ENCODE data around the gene CAMTA1.

Gene CAMTA1

DNA sequence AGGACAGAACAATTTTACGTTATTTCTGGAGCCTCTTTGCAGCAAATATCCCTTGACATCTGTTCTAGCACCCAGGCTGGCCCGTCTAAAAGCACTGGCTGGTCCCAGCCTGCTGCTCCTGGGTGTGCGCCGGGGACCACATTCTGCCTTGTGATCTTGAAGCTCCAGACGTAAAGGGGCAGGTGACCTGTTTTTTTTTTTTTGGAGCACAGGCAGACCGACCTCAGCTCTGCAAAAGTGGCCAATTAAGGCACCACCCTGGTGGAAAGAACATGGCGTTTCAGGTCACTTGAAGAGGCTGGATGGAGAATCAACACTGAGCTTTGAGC is 13.8 kb upstream of the CAMTA1 start:
- DNase-seq (ENCODE audit: low read depth): no peak
- H3K4me3 ChIP-seq (ENCODE audit: low read length): no peak overlapping the region
- no peak for TF ChIP-seq CTCF (conservative IDR thresholded peaks at IDR 0.05; ENCODE audit: low read depth, low read length)

DNA sequence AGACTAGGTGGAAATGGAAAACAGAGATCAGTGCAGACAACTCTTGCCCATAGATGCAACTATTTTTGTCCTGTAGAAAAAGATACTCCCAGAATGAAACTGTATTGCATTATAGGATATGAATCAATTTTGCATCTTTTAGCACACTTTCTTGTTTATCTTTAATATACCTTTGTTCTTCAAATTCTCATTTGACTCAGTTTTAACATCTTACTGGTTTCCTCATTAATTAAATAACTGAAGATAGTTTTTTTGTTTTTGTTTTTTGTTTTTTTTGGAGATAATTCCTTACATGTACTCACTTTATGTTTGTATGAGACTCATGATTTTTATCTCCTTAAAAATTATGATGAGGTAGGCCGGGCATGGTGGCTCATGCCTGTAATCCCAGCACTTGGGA is 10.9 kb upstream of the CAMTA1 start:
- no peak for TF ChIP-seq CTCF (conservative IDR thresholded peaks at IDR 0.05; ENCODE audit: low read depth, low read length)
- no peak overlapping the region for H3K4me3 ChIP-seq (ENCODE audit: low read length)
- DNase-seq (ENCODE audit: low read depth): no peak

GRCh38 chr1:6775261-6776043 is 9.8 kb upstream of the CAMTA1 start:
- no peak for DNase-seq (ENCODE audit: low read depth)
- H3K4me3 ChIP-seq (ENCODE audit: low read length): no peak overlapping the region
- no peak for TF ChIP-seq CTCF (conservative IDR thresholded peaks at IDR 0.05; ENCODE audit: low read depth, low read length)

DNA sequence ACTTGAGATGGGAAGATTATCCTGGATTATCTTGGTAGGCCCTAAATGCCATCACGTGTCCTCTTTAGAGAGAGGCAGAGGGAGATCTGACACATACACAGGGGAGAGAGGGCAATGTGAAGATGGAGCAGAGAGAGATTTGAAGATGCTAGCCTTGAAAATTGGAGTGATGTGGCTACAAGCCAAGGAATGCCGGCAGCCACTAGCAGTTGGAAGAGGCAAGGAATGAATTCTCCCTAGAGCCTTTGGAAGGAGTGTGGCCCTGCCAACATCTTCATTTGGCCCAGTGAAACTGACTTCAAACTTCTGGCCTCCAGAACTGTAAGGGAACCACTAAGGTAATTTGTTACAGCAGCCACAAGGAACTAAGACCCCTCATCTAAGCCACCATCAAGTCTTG is 8.9 kb upstream of the CAMTA1 start:
- H3K4me3 ChIP-seq (ENCODE audit: low read length): no peak overlapping the region
- no peak for TF ChIP-seq CTCF (conservative IDR thresholded peaks at IDR 0.05; ENCODE audit: low read depth, low read length)
- no peak for DNase-seq (ENCODE audit: low read depth)

DNA sequence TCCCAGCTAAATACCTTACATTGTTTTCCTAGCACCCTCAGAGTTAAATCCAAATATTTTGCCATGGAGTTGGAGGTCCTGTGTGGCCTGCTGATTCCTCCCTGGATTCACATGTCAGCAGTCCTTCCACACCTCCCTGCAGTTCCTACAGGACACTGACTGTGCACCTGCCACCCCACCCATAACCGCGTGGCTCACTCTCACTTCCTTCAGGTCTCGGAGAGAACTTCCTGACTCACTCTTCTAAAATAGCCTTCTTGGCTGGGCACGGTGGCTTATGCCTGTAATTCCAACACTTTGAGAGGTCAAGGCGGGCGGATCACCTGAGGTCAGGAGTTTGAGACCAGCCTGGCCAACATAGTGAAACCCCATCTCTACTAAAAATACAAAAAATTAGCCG is 8.4 kb upstream of the CAMTA1 start:
- no peak for DNase-seq (ENCODE audit: low read depth)
- H3K4me3 ChIP-seq (ENCODE audit: low read length): no peak overlapping the region
- no peak for TF ChIP-seq CTCF (conservative IDR thresholded peaks at IDR 0.05; ENCODE audit: low read depth, low read length)

- no peak overlapping the region for H3K4me3 ChIP-seq (ENCODE audit: low read length)
- no peak for TF ChIP-seq CTCF (conservative IDR thresholded peaks at IDR 0.05; ENCODE audit: low read depth, low read length)
- no peak for DNase-seq (ENCODE audit: low read depth)
These were observed 7.4 kb upstream of the CAMTA1 start for GRCh38 chr1:6777813-6778212.

GRCh38 chr1:6779089-6779805 is 6.0 kb upstream of the CAMTA1 start:
- TF ChIP-seq CTCF (conservative IDR thresholded peaks at IDR 0.05; ENCODE audit: low read depth, low read length): no peak
- no peak for DNase-seq (ENCODE audit: low read depth)

More at GRCh38 chr1:6779089-6779805, 6.0 kb upstream of the CAMTA1 start:
- no peak overlapping the region for H3K4me3 ChIP-seq (ENCODE audit: low read length)

All from retinal pigment epithelial cell (primary cell).